Cardiac ventricle fibroblast (primary cell): Measurements from ENCODE around the gene ERMP1. TPM values are rescaled to one million over a fixed set of nuclear protein-coding genes. Genes with fewer than 3 reads are reported as not detected.

Source experiments
- total RNA-seq: library from RNA; depleted of rRNA; stranded (reverse); fragments of >200 nt; gene quantifications from 2 replicates; pipeline ENCODE4 v1.2.3, GENCODE V29; 2015

ERMP1 gene
- 7.4 and 8.1 TPM in 2 replicates for total RNA-seq

DNA sequence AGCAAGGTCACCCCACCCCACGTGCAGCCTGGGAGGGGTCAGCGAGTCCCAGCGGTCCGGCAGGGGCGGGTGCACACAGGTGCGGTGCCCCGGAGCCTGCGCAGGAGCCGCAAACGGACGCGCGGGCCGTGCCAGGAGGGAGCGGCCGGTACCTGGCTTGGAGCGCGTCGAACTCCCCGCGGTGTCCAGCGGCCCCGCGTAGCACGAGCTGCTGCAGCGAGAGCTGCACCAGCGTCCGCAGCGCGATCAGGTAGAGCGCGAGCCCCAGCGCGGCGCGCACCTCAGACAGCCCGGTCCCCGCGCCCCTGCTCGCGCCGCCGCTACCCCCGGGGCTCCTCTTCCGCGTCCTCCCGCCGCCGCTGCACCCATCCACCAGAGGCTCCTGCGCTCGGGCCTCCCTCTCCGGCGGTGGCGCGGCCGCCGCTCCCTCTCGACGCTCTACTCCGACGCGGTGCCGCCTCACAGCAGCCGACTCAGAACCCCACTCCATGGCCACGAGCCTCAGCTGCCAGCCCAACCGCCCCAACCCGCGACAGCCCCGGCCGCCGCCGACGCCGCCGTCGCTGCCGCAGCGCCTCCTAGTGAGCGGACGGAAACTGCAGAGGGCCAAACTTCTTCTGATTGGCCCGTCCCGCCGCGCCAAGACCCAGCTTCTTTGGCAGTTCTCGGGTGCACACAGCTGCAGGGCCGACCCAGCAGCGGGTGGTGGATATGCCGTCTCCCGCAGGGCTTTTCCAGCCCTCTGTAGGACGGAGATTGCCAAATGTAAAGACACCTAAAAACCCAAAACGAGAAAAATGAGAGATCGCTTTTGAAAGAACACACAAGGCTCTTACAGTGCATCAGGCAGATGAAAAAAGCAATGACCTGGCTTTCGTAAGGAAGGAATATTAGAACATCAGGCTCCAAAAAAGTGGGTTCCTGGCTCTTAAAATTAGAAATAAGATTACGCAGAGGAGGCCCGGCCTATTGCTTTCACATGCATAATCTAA is at the start of gene ERMP1:
Gene ERMP1, minus strand, starts transcription at position 580 of the 992 bp plus-strand sequence. Its CDS starts 90 bp downstream, at position 490.

Other genes starting within 250 kb of the ERMP1 start
- gene RIC1, start 204.0 kb downstream of the ERMP1 start, total RNA-seq, result 15.7 and 19.2 TPM in 2 replicates
- gene MLANA, start 57.8 kb upstream of the ERMP1 start, total RNA-seq, result not detected in 2 replicates
- 8.3 and 12.6 TPM in 2 replicates for gene RANBP6, start 182.5 kb upstream of the ERMP1 start, total RNA-seq